ENCODE results near the gene CSDE1. TPM values are rescaled to one million over a fixed set of nuclear protein-coding genes. Genes with fewer than 3 reads are reported as not detected.
A peak's percentile ranks its signal among the peaks of the same experiment; 100 is the strongest.
"Not testable (repeated sequence)": the region's sequence is repeated elsewhere in the genome, so short reads cannot be mapped to it uniquely, and the experiment has no call there.

The CSDE1 gene
- 100 to 1,000 TPM; 407 to 411 TPM for total RNA-seq

DNA sequence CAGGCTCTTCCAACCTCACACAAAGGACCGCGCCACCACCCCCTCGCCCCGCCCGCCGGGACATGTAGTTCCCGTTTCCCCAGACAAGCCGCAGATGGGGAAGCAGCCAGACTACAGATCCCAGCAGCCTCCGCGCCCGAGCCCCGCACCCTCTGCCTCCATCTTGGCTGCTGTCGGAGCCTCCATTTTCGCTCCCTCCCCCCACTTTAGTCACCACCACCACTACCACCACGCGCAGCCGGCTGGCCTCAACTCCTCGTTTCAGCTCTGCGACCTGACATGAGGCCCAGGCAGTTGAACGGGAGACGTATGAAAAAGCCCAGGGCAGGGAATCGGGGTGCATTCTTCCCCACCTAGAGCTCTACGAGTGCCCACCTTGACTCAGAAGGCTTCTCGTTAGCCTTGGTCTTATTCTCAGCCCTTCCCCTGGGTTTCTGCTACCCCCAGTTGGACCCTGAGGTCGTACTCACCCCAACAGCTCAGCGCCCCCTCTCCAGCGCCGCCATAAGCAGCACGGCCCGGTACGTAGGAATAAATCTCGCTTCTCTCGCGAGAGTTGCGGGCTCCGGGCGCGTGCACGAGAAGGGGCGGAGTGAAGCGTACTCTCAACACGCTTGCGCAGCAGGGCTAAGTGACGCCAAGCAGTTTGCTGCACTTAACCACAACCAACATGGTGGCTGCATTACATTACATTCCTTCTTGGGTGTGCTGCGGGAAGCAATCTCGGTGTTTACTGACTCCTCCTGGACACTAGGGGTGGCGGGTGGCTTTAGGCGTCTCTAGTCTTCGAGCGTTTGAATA is at the start of gene CSDE1:
Gene CSDE1 (minus strand): TSS at position 530 of the 801 bp plus-strand sequence. CDS start 18,094 bp downstream, outside the sequence.
- H3K4me1 Mint-ChIP-seq, result peaks cover 49% of the 10 kb centered on the region
- H3K9me3 Mint-ChIP-seq, result peaks cover 4% of the 10 kb centered on the region
- peak; percentile 98 for DNase-seq
- peak within 1 kb of the TSS; percentile 99 for H3K4me3 Mint-ChIP-seq
- peak within 1 kb of the TSS; percentile 100 for H3K27ac Mint-ChIP-seq
- H3K27me3 Mint-ChIP-seq, result no peaks in the 10 kb centered on the region
- H3K36me3 Mint-ChIP-seq (ENCODE audit: low read depth), result peaks cover 29% of the 10 kb centered on the region
- ChIA-PET POLR2A (interaction anchor here (1.0 to 7.3 kb wide), 11 partner anchors 10 to 1801 kb away, joined by 3 to 56 read pairs (median 6); partner anchors contain the start of genes NRAS, SIKE1, SLC16A1 and TRIM33), CTCF (interaction anchor here (1.7 kb wide), 1 partner anchor 41 kb away, joined by 6 read pairs; the partner anchor contains the start of gene NRAS)

DNA sequence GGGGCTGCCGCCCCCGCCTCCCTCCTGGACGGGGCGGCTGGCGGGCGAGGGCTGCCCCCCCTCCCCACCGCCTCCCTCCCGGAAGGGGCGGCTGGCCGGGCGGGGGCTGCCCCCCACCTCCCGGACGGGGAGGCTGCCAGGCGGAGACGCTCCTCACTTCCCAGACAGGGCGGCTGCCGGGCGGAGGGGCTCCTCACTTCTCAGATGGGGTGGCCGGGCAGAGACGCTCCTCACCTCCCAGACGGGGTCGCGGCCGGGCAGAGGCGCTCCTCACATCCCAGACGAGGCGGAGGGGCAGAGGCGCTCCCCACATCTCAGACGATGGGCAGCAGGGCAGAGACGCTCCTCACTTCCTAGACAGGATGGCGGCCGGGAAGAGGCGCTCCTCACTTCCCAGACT is 46.7 kb upstream of the CSDE1 start:
- H3K27me3 Mint-ChIP-seq, POLR2A ChIA-PET: not testable (repeated sequence)

DNA sequence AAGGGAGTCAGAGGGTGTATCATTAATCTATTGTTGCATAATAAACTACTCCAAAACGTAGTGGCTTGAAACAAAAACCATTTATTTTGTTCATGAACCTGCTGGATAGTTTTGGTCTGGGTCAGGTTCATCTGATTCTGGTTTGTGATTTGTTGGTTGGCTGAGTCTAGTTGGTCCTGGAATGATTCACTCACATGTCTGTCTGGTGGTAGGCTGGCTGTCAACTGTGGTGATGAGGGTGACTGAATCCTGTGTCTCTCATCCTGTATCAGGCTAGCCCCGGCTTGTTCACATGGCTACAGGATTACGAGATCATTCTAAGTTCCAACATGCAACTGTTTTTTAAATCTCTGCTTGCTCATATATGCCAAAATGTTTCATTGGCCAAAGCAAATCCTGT is 45.2 kb upstream of the CSDE1 start:
- CTCF ChIA-PET, result no interaction called here
- no peak for DNase-seq
- Mint-ChIP-seq H3K4me3 (no peak overlapping the region), H3K27ac (no peak overlapping the region), H3K27me3 (peaks cover 9% of the 10 kb centered on the region), H3K36me3 (ENCODE audit: low read depth) (no peaks in the 10 kb centered on the region), H3K9me3 (no peaks in the 10 kb centered on the region), H3K4me1 (no peaks in the 10 kb centered on the region)
- POLR2A ChIA-PET, result no interaction called here

More for the DNA sequence above, 46.7 kb upstream of the CSDE1 start:
- H3K4me3 Mint-ChIP-seq; CTCF ChIA-PET; H3K36me3 Mint-ChIP-seq (ENCODE audit: low read depth); H3K27ac Mint-ChIP-seq; H3K9me3 Mint-ChIP-seq; DNase-seq; H3K4me1 Mint-ChIP-seq: not testable (repeated sequence)

DNA sequence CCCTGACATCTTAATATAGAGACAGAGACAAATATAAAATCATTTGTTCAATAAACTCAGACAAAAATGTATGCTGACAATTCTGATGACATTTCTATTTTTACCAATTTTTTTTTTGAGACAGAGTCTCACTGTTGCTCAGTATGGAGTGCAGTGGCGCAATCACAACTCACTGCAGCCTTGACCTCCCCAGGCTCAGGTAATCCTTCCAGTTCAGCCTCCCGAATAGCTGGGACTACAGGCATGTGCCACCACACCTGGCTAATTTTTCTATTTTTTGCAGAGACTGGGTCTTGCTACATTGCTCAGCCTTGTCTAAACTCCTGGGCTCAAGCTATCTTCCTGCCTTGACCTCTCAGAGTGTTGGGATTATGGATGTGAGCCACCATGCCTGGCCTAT is 36.3 kb upstream of the CSDE1 start:
- no peak overlapping the region for H3K4me3 Mint-ChIP-seq
- no peak overlapping the region for H3K27ac Mint-ChIP-seq
- no peaks in the 10 kb centered on the region for H3K36me3 Mint-ChIP-seq (ENCODE audit: low read depth)
- peaks cover 19% of the 10 kb centered on the region for H3K27me3 Mint-ChIP-seq
- ChIA-PET CTCF (no interaction called here), POLR2A (no interaction called here)
- no peak for DNase-seq
- H3K4me1 Mint-ChIP-seq, result no peaks in the 10 kb centered on the region
- H3K9me3 Mint-ChIP-seq, result no peaks in the 10 kb centered on the region

DNA sequence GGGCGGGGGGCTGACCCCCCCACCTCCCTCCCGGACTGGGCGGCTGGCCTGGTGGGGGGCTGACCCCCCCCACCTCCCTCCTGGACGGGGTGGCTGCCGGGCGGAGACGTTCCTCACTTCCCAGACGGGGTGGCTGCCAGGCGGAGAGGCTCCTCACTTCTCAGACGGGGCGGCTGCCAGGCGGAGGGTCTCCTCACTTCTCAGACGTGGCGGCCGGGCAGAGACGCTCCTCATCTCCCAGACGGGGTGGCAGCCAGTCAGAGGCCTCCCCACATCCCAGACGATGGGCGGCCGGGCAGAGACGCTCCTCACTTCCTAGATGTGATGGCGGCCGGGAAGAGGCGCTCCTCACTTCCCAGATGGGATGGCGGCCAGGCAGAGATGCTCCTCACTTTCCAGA is 32.8 kb upstream of the CSDE1 start:
- CTCF ChIA-PET; POLR2A ChIA-PET; H3K27ac Mint-ChIP-seq; DNase-seq; H3K4me1 Mint-ChIP-seq; H3K4me3 Mint-ChIP-seq; H3K36me3 Mint-ChIP-seq (ENCODE audit: low read depth): not testable (repeated sequence)
- H3K27me3 Mint-ChIP-seq, result peaks cover 34% of the 10 kb centered on the region
- H3K9me3 Mint-ChIP-seq, result peaks cover 15% of the 10 kb centered on the region

DNA sequence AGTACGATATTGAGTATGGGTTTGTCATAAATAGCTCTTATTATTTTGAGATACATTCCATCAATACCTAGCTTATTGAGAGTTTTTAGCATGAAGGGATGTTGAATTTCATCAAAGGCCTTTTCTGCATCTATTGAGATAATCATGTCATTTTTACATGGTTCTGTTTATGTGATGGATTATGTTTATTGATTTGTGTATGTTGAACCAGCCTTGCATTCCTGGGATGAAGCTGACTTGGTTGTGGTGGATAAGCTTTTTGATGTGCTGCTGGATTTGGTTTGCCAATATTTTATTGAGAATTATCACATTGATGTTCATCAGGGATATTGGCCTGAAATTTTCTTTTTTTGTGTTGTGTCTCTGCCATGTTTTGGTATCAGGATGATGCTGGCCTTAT is 28.7 kb upstream of the CSDE1 start:
- H3K4me3 Mint-ChIP-seq; CTCF ChIA-PET; POLR2A ChIA-PET; H3K4me1 Mint-ChIP-seq; DNase-seq; H3K36me3 Mint-ChIP-seq (ENCODE audit: low read depth); H3K27ac Mint-ChIP-seq: not testable (repeated sequence)
- Mint-ChIP-seq H3K9me3 (peaks cover 15% of the 10 kb centered on the region), H3K27me3 (peaks cover 41% of the 10 kb centered on the region)

DNA sequence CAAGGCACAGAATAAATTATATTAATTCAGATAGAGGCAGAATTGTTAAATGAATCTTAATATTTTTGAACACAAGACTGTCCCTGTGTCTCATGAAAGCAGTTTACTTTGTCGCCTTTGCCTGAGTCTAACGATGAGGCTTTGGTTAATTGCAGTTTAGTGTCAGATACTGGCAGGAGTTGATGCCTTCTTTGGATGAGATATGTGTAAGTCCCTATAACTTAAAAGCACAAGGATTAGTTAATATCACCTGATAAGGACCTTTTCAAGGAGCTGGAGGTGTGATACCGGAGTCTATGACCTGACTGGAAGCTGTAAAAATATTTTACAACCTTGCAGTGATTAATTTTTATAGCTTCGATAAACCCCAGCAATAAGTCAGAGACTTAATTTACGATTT is 24.7 kb upstream of the CSDE1 start:
- Mint-ChIP-seq H3K4me3 (no peak overlapping the region), H3K27ac (no peak overlapping the region), H3K9me3 (peaks cover 14% of the 10 kb centered on the region), H3K36me3 (ENCODE audit: low read depth) (peaks cover 21% of the 10 kb centered on the region), H3K27me3 (peaks cover 27% of the 10 kb centered on the region), H3K4me1 (peaks cover 28% of the 10 kb centered on the region)
- POLR2A ChIA-PET, result interaction anchor here (5.7 kb wide), 1 partner anchor 24 kb away, joined by 56 read pairs; the partner anchor contains the start of gene CSDE1
- CTCF ChIA-PET, result no interaction called here
- DNase-seq, result no peak

DNA sequence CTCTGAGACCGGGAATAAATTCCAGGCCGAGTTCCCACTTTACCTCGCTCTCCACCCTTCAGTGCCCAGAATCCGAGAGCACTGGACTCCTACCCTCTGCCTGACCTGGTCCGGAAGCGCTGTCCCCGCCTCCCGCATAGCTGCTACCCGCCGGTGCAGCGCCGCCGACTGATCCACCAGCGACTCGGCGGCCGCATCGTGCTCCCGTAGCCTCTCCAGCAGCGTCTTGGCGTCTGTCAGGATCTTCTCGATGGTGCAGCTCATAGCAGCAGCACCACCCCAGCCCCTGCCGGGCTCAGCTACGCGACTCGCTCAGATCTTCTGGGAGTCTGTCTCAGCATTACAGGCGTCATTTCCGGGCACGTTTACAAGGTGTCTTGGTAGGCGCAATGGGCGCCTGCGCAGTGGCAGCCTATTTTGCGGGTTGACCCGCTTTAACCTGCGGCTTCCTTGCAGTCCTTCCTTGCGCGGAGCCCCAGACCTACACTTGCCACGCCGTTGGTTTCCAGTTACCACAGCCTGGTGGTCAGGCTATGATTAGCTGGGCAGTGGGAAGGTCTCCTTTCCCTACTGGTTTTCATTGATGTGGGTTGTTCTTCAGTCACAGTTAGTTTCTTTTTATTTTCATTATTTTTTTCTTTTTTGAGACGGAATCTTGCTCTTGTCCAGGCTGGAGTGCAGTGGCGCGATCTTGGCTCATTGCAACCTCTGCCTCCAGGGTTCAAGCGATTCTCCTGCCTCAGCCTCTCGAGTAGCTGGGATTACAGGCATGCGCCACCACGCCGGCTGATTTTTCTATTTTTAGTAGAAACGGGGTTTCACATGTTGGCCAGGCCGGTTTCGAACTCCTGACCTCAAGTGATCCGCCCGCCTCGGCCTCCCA is 22.8 kb upstream of the CSDE1 start, which contains the start of gene SIKE1:
Gene SIKE1 (minus strand): TSS at position 342 of the 883 bp plus-strand sequence. CDS start 78 bp downstream, at position 264.
- Mint-ChIP-seq H3K36me3 (ENCODE audit: low read depth) (peaks cover 36% of the 10 kb centered on the region), H3K27ac (peak within 1 kb of the TSS; percentile 95), H3K9me3 (no peaks in the 10 kb centered on the region), H3K4me1 (peaks cover 30% of the 10 kb centered on the region), H3K27me3 (peaks cover 11% of the 10 kb centered on the region), H3K4me3 (peak within 1 kb of the TSS; percentile 98)
- peak; percentile 96 for DNase-seq
- CTCF ChIA-PET, result interaction anchor here (1.2 to 1.8 kb wide), 3 partner anchors 25 to 273 kb away, joined by 3 to 5 read pairs (median 4); no protein-coding TSS in a partner anchor
- POLR2A ChIA-PET, result interaction anchor here (0.7 to 5.7 kb wide), 8 partner anchors 10 to 64 kb away, joined by 3 to 56 read pairs (median 4); partner anchors contain the start of genes CSDE1 and NRAS

DNA sequence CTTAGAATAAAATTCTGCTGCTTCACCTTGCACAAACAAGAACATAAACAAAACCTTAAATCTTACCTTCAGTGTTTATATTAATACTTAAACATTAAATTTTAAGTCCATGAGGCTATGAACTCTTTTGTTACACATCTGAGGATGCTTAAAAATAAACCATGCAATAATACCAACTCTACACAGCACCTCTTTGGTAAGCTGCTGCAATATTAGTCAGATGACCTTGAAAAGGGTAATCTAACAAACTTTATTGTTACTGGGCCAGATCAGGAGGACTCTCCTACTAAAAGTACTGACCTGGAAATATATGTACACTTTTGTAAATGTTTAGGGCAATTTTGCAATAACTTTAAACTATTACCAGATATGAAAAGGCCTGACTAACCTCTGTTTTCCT is 21.9 kb upstream of the CSDE1 start:
- Mint-ChIP-seq H3K4me1 (peaks cover 30% of the 10 kb centered on the region), H3K27me3 (peaks cover 7% of the 10 kb centered on the region)

DNA sequence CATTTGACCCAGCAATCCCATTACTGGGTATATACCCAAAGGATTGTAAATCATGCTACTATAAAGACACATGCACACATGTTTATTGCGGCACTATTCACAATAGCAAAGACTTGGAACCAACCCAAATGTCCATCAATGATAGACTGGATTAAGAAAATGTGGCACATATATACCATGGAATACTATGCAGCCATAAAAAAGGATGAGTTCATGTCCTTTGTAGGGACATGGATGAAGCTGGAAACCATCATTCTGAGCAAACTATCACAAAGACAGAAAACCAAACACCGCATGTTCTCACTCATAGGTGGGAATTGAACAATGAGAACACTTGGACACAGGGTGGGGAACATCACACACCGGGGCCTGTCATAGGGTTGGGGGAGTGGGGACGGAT is 18.9 kb upstream of the CSDE1 start:
- Mint-ChIP-seq H3K36me3 (ENCODE audit: low read depth) (peaks cover 60% of the 10 kb centered on the region), H3K4me1 (peaks cover 30% of the 10 kb centered on the region)
- POLR2A ChIA-PET, DNase-seq, H3K27me3 Mint-ChIP-seq, H3K4me3 Mint-ChIP-seq, H3K27ac Mint-ChIP-seq, CTCF ChIA-PET, H3K9me3 Mint-ChIP-seq: not testable (repeated sequence)

More for the DNA sequence above, 21.9 kb upstream of the CSDE1 start:
- H3K27ac Mint-ChIP-seq, result peak overlapping the region; percentile 95
- POLR2A ChIA-PET, result interaction anchor here (1.2 to 5.7 kb wide), 5 partner anchors 10 to 63 kb away, joined by 3 to 56 read pairs (median 5); partner anchors contain the start of genes CSDE1 and NRAS
- no peaks in the 10 kb centered on the region for H3K9me3 Mint-ChIP-seq
- no peak for DNase-seq
- CTCF ChIA-PET, result interaction anchor here (1.2 kb wide), 1 partner anchor 24 kb away, joined by 4 read pairs; no protein-coding TSS in a partner anchor
- H3K4me3 Mint-ChIP-seq, result peak overlapping the region; percentile 98
- peaks cover 40% of the 10 kb centered on the region for H3K36me3 Mint-ChIP-seq (ENCODE audit: low read depth)

DNA sequence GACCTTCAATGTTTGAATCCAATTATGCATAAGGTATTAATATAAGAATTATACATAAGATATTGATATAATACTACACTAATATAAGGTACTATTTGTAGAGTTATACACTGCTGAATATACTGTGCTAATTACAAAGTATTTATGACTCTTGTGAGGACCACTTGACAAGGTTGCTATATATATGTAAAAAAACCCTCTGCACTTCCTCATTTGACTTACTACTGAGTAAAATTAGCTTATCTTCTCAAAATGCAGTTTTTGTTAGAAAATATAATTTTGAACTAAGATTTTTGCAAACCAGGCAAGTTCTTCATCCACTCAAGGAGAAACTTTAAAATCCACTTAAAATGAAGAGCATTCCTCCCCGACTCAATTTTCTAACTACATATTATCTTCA is 14.2 kb upstream of the CSDE1 start:
- no peak overlapping the region for H3K4me3 Mint-ChIP-seq
- H3K27me3 Mint-ChIP-seq, result no peaks in the 10 kb centered on the region
- POLR2A ChIA-PET, result no interaction called here
- H3K4me1 Mint-ChIP-seq, result no peaks in the 10 kb centered on the region
- CTCF ChIA-PET, result no interaction called here
- H3K36me3 Mint-ChIP-seq (ENCODE audit: low read depth), result peaks cover 39% of the 10 kb centered on the region
- no peak overlapping the region for H3K27ac Mint-ChIP-seq
- H3K9me3 Mint-ChIP-seq, result no peaks in the 10 kb centered on the region
- no peak for DNase-seq

DNA sequence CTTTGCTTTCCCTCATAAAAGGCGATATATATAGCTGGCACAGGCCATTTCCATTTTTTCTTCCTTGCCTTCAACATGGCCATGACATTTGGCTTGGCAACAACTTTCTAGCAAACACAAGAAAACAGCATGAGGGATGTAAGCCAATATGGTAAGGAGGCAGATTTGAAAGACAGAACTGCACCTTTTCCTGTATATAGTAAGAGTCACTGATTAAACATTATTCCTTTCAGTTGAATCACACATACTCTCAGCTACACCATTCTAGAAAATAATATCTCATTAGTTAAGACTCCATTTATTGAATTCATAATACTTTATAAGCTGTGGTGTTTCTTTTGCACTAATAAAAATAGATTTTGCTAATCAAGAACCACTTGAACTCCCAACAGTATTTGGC is 13.2 kb upstream of the CSDE1 start:
- Mint-ChIP-seq H3K27me3 (no peaks in the 10 kb centered on the region), H3K9me3 (no peaks in the 10 kb centered on the region), H3K4me3 (no peak overlapping the region), H3K36me3 (ENCODE audit: low read depth) (peaks cover 32% of the 10 kb centered on the region), H3K4me1 (no peaks in the 10 kb centered on the region), H3K27ac (no peak overlapping the region)
- POLR2A ChIA-PET, result no interaction called here
- no peak for DNase-seq
- CTCF ChIA-PET, result no interaction called here

DNA sequence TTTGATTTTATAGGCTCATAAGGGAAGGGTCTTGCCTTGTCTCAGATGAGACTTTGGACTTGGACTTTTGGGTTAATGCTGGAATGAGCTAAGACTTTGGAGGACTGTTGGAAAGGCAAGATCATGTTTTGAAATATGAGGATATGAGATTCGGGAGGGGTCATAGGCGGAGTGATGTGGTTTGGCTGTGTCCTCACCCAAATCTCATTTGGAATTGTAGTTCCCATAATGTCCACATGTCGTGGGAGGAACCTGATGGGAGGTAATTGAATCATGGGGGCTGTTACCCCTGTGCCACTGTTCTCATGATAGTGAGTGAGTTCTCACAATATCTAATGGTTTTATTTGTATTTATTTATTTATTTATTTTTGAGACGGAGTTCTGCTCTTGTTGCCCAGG is 6.9 kb upstream of the CSDE1 start:
- Mint-ChIP-seq H3K27me3 (no peaks in the 10 kb centered on the region), H3K4me1 (peaks cover 2% of the 10 kb centered on the region), H3K27ac (no peak overlapping the region), H3K4me3 (no peak overlapping the region), H3K36me3 (ENCODE audit: low read depth) (peaks cover 2% of the 10 kb centered on the region), H3K9me3 (peaks cover 8% of the 10 kb centered on the region)
- CTCF ChIA-PET, result no interaction called here
- POLR2A ChIA-PET, result interaction anchor here (0.9 kb wide), 1 partner anchor 16 kb away, joined by 3 read pairs; the partner anchor contains the start of gene SIKE1
- DNase-seq, result no peak

Data from activated CD4-positive, alpha-beta memory T cell treated with anti-CD3 and anti-CD28 coated beads, Interleukin-2, amount 10 ng/mL, durations not matched to agents 7 days and 5 days (primary cell).